HepG2 (cell line): Measurements from ENCODE around the gene LRR1. TPM values are rescaled to one million over a fixed set of nuclear protein-coding genes. Genes with fewer than 3 reads are reported as not detected.

Source experiments
- ATAC-seq: fragments of 200-7000 bp; cut with Tn5 transposase; 3 replicates; pipeline ENCODE4 v1.9.1; 2020; ENCODE audit warnings: mild to moderate bottlenecking, moderate library complexity
- Bru-seq: library from RNA; stranded (reverse); fragments of 400-500 nt; gene quantifications from one replicate; lab custom pipeline; 2021; lab: Mats Ljungman, UMichigan
- BruChase-seq, 2 experiments: library from RNA; stranded (reverse); fragments of 400-500 nt; gene quantifications; one replicate each; lab custom pipeline; 2021; lab: Mats Ljungman, UMichigan
- BruUV-seq: library from RNA; stranded (reverse); fragments of 400-500 nt; replicated peaks from 2 replicates; lab custom pipeline; 2021; lab: Mats Ljungman, UMichigan
- CTCF ChIA-PET: fragments of 300-600 bp; formaldehyde crosslinking; extraction: SDS; loops from one replicate; lab custom pipeline; 2021; ENCODE audit warnings: low total read pairs, inconsistent platforms, low intra/inter-chr PET ratio; lab: Yijun Ruan, JAX
- POLR2A ChIA-PET: fragments of 350-600 bp; sonication (Branson Sonifier 250); formaldehyde crosslinking; loops from one replicate; lab custom pipeline; 2020; ENCODE audit warnings: antibody characterized with exemption, inconsistent platforms; lab: Yijun Ruan, JAX
- DNase-seq: peaks from one replicate; pipeline ENCODE4 v3.0.0-alpha.2; 2015; ENCODE audit warnings: low spot score
- FAIRE-seq: peaks from 3 replicates; lab custom pipeline; 2011; peaks lifted over from hg19 to GRCh38; lab: Jason Lieb, UNC
- H2AFZ ChIP-seq: one replicate; pipeline ENCODE4 v1.6.1; 2011; ENCODE audit warnings: low read length, inconsistent platforms
- H3K27ac ChIP-seq: fragments of 300-600 bp; 3 replicates; pipeline ENCODE4 v1.8.0; 2011; ENCODE audit warnings: mixed run types, mild to moderate bottlenecking, mixed read lengths, low read length, inconsistent platforms; ENCODE audit not compliant: insufficient read depth; ENCODE audit errors: extremely low read length
- H3K27me3 ChIP-seq, 2 experiments: fragments of 200-600 bp in 1 of 2; 2 replicates in 1 of 2; 3 replicates in 1 of 2; pipeline versions ENCODE4 v1.6.0 to v1.8.0; 2011; ENCODE audit warnings: low read length in 2 of 2, mild to moderate bottlenecking in 2 of 2, moderate library complexity in 2 of 2, inconsistent platforms in 1 of 2; ENCODE audit not compliant: insufficient read depth in 2 of 2, control insufficient read depth in 1 of 2
- H3K36me3 ChIP-seq, 2 experiments: fragments of 200-600 bp in 1 of 2; replicated peaks in 1 of 2; 2 replicates in 1 of 2; 3 replicates in 1 of 2; pipeline versions ENCODE4 v1.5.1 to v1.8.0; 2011; ENCODE audit warnings: low read length in 2 of 2, inconsistent platforms in 1 of 2; ENCODE audit not compliant: insufficient read depth in 2 of 2, control insufficient read depth in 1 of 2
- H3K4me1 ChIP-seq: 2 replicates; pipeline ENCODE4 v1.5.1; 2012; ENCODE audit warnings: low read length, inconsistent platforms; ENCODE audit not compliant: insufficient read depth
- H3K4me2 ChIP-seq: 2 replicates; pipeline ENCODE4 v1.6.0; 2011; ENCODE audit warnings: low read depth, low read length, inconsistent platforms
- H3K4me3 ChIP-seq, 3 experiments: fragments of 200-600 bp in 1 of 3; sonication (generic), shearing (Covaris generic) in 1 of 3; replicated peaks in 1 of 3; 2 replicates each; pipeline ENCODE4 v1.5.1; 2011 to 2016; ENCODE audit warnings: low read length in 3 of 3, inconsistent platforms in 2 of 3, low read depth in 2 of 3, mild to moderate bottlenecking in 2 of 3, control low read depth in 1 of 3, mixed read lengths in 1 of 3; ENCODE audit not compliant: insufficient read depth in 1 of 3
- H3K79me2 ChIP-seq: one replicate; pipeline ENCODE4 v1.6.1; 2011; ENCODE audit warnings: low read length, inconsistent platforms; ENCODE audit not compliant: insufficient read depth
- H3K9ac ChIP-seq: 2 replicates; pipeline ENCODE4 v1.6.0; 2011; ENCODE audit warnings: mild to moderate bottlenecking, low read depth, low read length, inconsistent platforms; ENCODE audit not compliant: insufficient read depth
- H3K9me3 ChIP-seq: 2 replicates; pipeline ENCODE4 v1.5.1; 2012; ENCODE audit warnings: mild to moderate bottlenecking, low read length
- H4K20me1 ChIP-seq: 2 replicates; pipeline ENCODE4 v1.6.0; 2011; ENCODE audit warnings: inconsistent platforms, mild to moderate bottlenecking, low read length, moderate library complexity; ENCODE audit not compliant: insufficient read depth
- ARID4A ChIP-seq: sonication (generic); formaldehyde crosslinking; IDR thresholded peaks from 2 replicates; pipeline ENCODE4 v1.5.0; 2020; ENCODE audit warnings: mild to moderate bottlenecking, missing genetic modification reagents, borderline replicate concordance
- CERS6 ChIP-seq: sonication (generic); formaldehyde crosslinking; IDR thresholded peaks from 2 replicates; pipeline ENCODE4 v1.5.0; 2020; ENCODE audit warnings: missing genetic modification reagents
- MLLT10 ChIP-seq: sonication (generic); formaldehyde crosslinking; IDR thresholded peaks from 2 replicates; pipeline ENCODE4 v1.4.0; 2020; ENCODE audit warnings: missing genetic modification reagents
- PCBP1 ChIP-seq: fragments of 200-400 bp; formaldehyde crosslinking; IDR thresholded peaks from 2 replicates; pipeline ENCODE4 v1.6.1; 2017; ENCODE audit warnings: mild to moderate bottlenecking, low read depth, low read length, borderline replicate concordance
- SIX1 ChIP-seq: sonication (generic); formaldehyde crosslinking; IDR thresholded peaks from 2 replicates; pipeline ENCODE4 v1.4.0; 2020; ENCODE audit warnings: missing genetic modification reagents, borderline replicate concordance
- ZNF557 ChIP-seq: sonication (generic); formaldehyde crosslinking; IDR thresholded peaks from 2 replicates; pipeline ENCODE4 v1.4.0; 2020; ENCODE audit warnings: missing genetic modification reagents
- ZNF710 ChIP-seq: sonication (generic); formaldehyde crosslinking; IDR thresholded peaks from 2 replicates; pipeline ENCODE4 v1.5.0; 2020; ENCODE audit warnings: mild to moderate bottlenecking, missing genetic modification reagents, borderline replicate concordance
- WGBS: methylation state at CpG from one replicate; pipeline ENCODE4 v1.1.6; 2017; ENCODE audit warnings: low lambda C conversion rate; 5-methylcytosine and 5-hydroxymethylcytosine counted together
- in situ Hi-C: cut with HindIII; loops from 2 replicates; pipeline ENCODE4 v1.10.0; 2017; ENCODE audit warnings: low pct_unique_long_range_greater_than_20kb; ENCODE audit not compliant: extremely low pct_ligation_motif_present
- intact Hi-C: fragments of 100-400 bp; cut with micrococcal nuclease; formaldehyde crosslinking; loops from one replicate; pipeline ENCODE4 v1.10.0; 2022; ENCODE audit not compliant: unreplicated experiment
- long read RNA-seq, 2 experiments: library from RNA in 1 of 2; library from polyadenylated mRNA in 1 of 2; stranded (forward) in 1 of 2; unstranded in 1 of 2; transcript quantifications; one replicate each; pipeline ENCODE4 v2.0.0, GENCODE V29; 2019 to 2022
- polyA minus RNA-seq, 3 experiments: library from RNA; depleted of rRNA, polyadenylated mRNA; stranded (reverse); fragments of >200 nt; gene quantifications; 2 replicates each; pipeline ENCODE4 v1.2.3, GENCODE V29; 2011; ENCODE audit warnings: low replicate concordance in 1 of 3
- polyA plus RNA-seq, 8 experiments: library from polyadenylated mRNA; depleted of rRNA in 3 of 8; stranded (reverse) in 7 of 8; unstranded in 1 of 8; fragments of >200 nt; fragmentation: Illumina TruSeq in 4 of 8; extraction: Trizol in 4 of 8; gene quantifications; 2 replicates each; pipeline versions ENCODE4 v1.2.1 to v1.2.3, GENCODE V29; 2011 to 2016; ENCODE audit warnings: low read depth in 4 of 8, missing spikeins in 1 of 8, mixed read lengths in 1 of 8; ENCODE audit not compliant: insufficient read depth in 1 of 8
- total RNA-seq, 5 experiments: library from RNA; depleted of rRNA; stranded (reverse); fragments of >200 nt; fragmentation: Illumina TruSeq; extraction: Trizol; gene quantifications; 2 replicates each; pipeline ENCODE4 v1.2.3, GENCODE V29; 2016; ENCODE audit warnings: low read depth in 1 of 5

The LRR1 gene
- total RNA-seq (2016; rRNA removed; fragmentation: Illumina TruSeq; extraction: Trizol) = 36.2 and 49.8 TPM in 2 replicates
- total RNA-seq (2016; cell fraction: cytosol; rRNA removed; fragmentation: Illumina TruSeq; extraction: Trizol; ENCODE audit: low read depth) = 25.3 and 29.2 TPM in 2 replicates
- 37.2 and 49.2 TPM in 2 replicates for total RNA-seq (2016; cell fraction: insoluble cytoplasmic fraction; rRNA removed; fragmentation: Illumina TruSeq; extraction: Trizol)
- total RNA-seq (2016; cell fraction: membrane; rRNA removed; fragmentation: Illumina TruSeq; extraction: Trizol) = 30.8 and 32.4 TPM in 2 replicates
- 18.7 and 21.3 TPM in 2 replicates for total RNA-seq (2016; cell fraction: nucleus; rRNA removed; fragmentation: Illumina TruSeq; extraction: Trizol)
- 3.9 and 7.0 TPM in 2 replicates for polyA plus RNA-seq (2011; rRNA removed)
- polyA plus RNA-seq (2011; cell fraction: cytosol; rRNA removed) = 4.2 and 4.3 TPM in 2 replicates
- polyA plus RNA-seq (2011; cell fraction: nucleus; rRNA removed) = 1.9 and 2.1 TPM in 2 replicates
- 4.8 and 6.0 TPM in 2 replicates for polyA plus RNA-seq (2012)
- polyA plus RNA-seq (2016; cell fraction: cytosol; fragmentation: Illumina TruSeq; extraction: Trizol; ENCODE audit: low read depth) = 14.3 and 17.0 TPM in 2 replicates
- polyA plus RNA-seq (2016; cell fraction: insoluble cytoplasmic fraction; fragmentation: Illumina TruSeq; extraction: Trizol; ENCODE audit: low read depth) = 36.2 and 39.0 TPM in 2 replicates
- polyA plus RNA-seq (2016; cell fraction: membrane; fragmentation: Illumina TruSeq; extraction: Trizol; ENCODE audit: low read depth) = 16.8 and 17.0 TPM in 2 replicates
- polyA plus RNA-seq (2016; cell fraction: nucleus; fragmentation: Illumina TruSeq; extraction: Trizol; ENCODE audit: insufficient read depth, low read depth) = 17.4 and 22.9 TPM in 2 replicates
- 6.5 and 13.4 TPM in 2 replicates for polyA minus RNA-seq (2011; rRNA and poly(A)+ RNA removed; ENCODE audit: low replicate concordance)
- polyA minus RNA-seq (2011; cell fraction: cytosol; rRNA and poly(A)+ RNA removed) = 3.0 and 4.6 TPM in 2 replicates
- 9.0 and 10.3 TPM in 2 replicates for polyA minus RNA-seq (2011; cell fraction: nucleus; rRNA and poly(A)+ RNA removed)
- Bru-seq, nascent RNA = percentile 63 among the genes with signal in this experiment
- BruChase-seq, experiment 1, labeled RNA remaining after a 6-hour chase = percentile 61 among the genes with signal in this experiment
- BruChase-seq, experiment 2, labeled RNA remaining after a 2-hour chase = percentile 65 among the genes with signal in this experiment
- long read RNA-seq, experiment 1, transcript LRR1-201 (4 exons, 1,745 nt) = minor isoform, 8 of 30 reads
- long read RNA-seq, experiment 1, transcript LRR1-202 (3 exons, 957 nt) = major isoform, 13 of 30 reads
- long read RNA-seq, experiment 1, partial matches to known transcripts = 2 of 30 reads
- long read RNA-seq, experiment 1, other reads (novel, unspliced or antisense) = 7 of 30 reads
- long read RNA-seq, experiment 2, transcript LRR1-202 (3 exons, 957 nt) = major isoform, 5 of 12 reads
- long read RNA-seq, experiment 2, partial matches to known transcripts = 3 of 12 reads
- long read RNA-seq, experiment 2, other reads (novel, unspliced or antisense) = 0 of 12 reads

GRCh38 chr14:49598485-49599300 lies at the start of gene LRR1:
Gene LRR1 (plus strand): TSS chr14:49598940. CDS start chr14:49599021, 81 bp downstream.
- Histone ChIP-seq H3K79me2 (peaks cover 21% of the 10 kb centered on the region), H3K9me3 (no peaks in the 10 kb centered on the region), H2AFZ (no peak within 1 kb of the TSS), H3K27me3 (no peaks in the 10 kb centered on the region; a peak in 1 of 5 replicates), H3K4me2 (peak within 1 kb of the TSS; percentile 76), H4K20me1 (no peaks in the 10 kb centered on the region), H3K9ac (peak within 1 kb of the TSS; percentile 94), H3K4me1 (peaks cover 39% of the 10 kb centered on the region), H3K27ac (peak within 1 kb of the TSS; percentile 97), H3K4me3 (peak within 1 kb of the TSS; percentile 79 to 91 (median 83)), H3K36me3 (peaks cover 0 to 6% of the 10 kb centered on the region in 2 experiments; a peak in 4 of 5 replicates)
- ATAC-seq (peak; percentile 76), FAIRE-seq (no peak), DNase-seq (peak; percentile 76)
- no TSS peak for BruUV-seq
- ChIA-PET POLR2A (interaction anchor here (1.1 to 5.7 kb wide), 11 partner anchors 9 to 171 kb away, joined by 3 to 97 read pairs (median 5); partner anchors contain the start of genes MGAT2, RPL36AL and RPS29), CTCF (interaction anchor here (1.0 kb wide), 1 partner anchor 11 kb away, joined by 4 read pairs; no protein-coding TSS in a partner anchor)
- intact Hi-C loops (loop anchor here (1.0 kb wide), 1 partner anchor 37 kb away; the partner anchor contains the start of gene DNAAF2), in situ Hi-C loops (no loop called here)
- WGBS = 0% methylated on average over 3 of the region's 77 CpGs
- TF ChIP-seq ARID4A (peak; percentile 98), SIX1 (no peak), CERS6 (no peak), ZNF557 (CRISPR knock-in tag) (peak; percentile 62; the same call in 1 of the 2 replicates), ZNF710 (CRISPR knock-in tag) (peak; percentile 47; the same call in 1 of the 2 replicates), PCBP1 (peak; percentile 79; the same call in 1 of the 2 replicates), MLLT10 (CRISPR knock-in tag) (no peak)
